NCI-H1417 (cell line): Measurements from ENCODE around the gene TNFAIP3.
A peak's percentile ranks its signal among the peaks of the same experiment; 100 is the strongest.
"Not testable (repeated sequence)": the region's sequence is repeated elsewhere in the genome, so short reads cannot be mapped to it uniquely, and the experiment has no call there.

Experiments used
- DNase-seq, 3 experiments: peaks; one replicate each; lab custom pipeline; 2025; lab: John Stamatoyannopoulos, UW

Gene TNFAIP3

DNA sequence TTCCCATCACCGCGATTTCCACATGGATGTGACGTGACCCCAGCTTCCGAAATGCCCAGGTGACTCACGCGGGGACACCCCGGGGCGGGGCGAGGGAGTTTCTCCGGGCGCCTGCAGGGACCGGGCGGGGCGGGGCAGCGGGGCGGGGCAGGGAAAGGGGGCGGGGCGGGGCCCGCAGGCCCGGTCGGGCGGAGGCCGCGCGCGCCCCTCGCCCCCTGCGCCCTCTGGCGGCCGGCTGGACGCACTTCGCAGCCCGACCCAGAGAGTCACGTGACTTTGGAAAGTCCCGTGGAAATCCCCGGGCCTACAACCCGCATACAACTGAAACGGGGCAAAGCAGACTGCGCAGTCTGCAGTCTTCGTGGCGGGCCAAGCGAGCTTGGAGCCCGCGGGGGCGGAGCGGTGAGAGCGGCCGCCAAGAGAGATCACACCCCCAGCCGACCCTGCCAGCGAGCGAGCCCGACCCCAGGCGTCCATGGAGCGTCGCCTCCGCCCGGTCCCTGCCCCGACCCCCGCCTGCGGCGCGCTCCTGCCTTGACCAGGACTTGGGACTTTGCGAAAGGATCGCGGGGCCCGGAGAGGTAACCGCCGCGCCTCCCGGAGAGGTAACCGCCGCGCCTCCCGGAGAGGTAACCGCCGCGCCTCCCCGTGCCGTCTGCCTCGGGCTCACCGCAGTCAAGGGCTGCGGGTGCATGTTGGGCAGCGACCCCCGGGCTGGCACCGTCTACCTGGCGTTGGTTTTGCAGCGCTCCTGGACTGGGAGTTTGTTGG is at the start of gene TNFAIP3:
TSS of gene TNFAIP3 (plus strand) at position 346 of the 771 bp plus-strand sequence. CDS start 3,969 bp downstream, outside the sequence.
- peak; percentile 89 to 92 (median 91) for DNase-seq

DNA sequence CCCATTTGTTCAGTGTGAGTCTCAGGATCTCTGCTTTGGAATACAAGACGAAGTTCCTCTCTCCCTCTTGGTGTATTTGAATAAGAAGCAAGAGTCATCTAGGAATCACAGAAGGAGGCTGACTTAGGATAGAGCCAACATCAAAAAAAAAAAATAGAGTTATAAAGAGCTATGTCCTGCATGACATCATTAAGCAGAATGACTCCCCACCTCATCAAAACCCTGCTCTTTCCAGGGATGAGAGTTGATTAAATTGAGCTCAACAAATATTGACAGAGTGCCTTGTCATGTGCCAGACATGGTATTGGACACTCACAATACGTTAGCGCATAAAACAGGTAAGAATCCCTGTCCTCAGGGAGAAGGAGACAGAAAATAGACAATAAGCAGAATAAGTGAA is 48.6 kb upstream of the TNFAIP3 start:
- no peak for DNase-seq

DNA sequence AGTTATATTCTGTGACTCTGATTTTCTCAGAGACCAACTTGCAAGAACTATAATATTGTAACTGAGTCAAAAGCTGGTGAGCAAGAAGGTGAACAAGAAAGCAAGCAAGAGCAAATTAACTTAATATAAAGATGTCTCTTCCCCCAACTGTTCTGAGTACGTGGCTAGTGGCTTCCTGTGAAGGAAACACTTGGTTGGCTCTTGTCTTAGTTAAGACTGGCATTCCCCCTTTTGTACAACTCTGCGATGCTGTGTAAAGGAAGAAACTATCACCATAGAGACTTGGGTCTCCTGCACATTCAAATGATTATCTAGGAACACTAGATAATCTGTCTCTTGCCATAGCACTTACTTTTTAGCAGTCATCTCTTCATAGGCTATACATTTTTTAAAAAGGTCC is 47.3 kb upstream of the TNFAIP3 start:
- DNase-seq, result no peak

DNA sequence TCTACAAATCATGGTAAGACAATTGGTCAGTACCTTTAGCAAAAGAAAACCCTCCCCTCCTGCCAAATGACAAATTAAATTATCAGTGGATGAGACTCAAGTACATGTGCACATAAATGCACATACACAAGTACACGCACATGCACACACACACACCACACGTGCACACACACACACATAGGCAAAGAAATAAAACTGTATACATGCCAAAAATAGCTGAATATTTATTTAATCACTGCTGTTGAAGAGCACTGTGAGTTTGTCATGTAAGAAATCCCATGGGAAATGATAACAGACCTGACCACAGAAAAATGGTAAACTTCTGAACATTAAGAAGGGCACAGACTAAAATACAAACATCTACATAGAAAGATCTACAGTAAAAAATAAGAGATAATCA is 46.6 kb upstream of the TNFAIP3 start:
- no peak for DNase-seq

DNA sequence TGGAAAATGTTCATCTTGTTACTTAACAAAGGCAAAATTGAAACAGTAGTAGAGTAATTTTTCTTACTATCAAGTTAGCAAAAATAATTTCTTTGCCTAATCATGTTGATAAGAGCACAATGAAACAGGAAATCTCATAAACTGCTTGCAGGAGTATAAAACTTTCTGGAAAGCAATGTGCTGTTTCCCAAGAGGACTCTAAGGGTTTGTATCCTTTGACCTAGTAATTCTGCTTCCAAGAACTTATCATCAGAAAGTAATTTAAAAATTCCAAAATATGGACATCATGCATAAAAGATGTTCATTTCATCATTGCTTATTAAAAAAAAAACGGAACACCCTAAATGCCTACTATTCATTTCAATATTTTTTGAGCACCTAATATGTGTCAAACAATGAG is 46.1 kb upstream of the TNFAIP3 start:
- no peak for DNase-seq

DNA sequence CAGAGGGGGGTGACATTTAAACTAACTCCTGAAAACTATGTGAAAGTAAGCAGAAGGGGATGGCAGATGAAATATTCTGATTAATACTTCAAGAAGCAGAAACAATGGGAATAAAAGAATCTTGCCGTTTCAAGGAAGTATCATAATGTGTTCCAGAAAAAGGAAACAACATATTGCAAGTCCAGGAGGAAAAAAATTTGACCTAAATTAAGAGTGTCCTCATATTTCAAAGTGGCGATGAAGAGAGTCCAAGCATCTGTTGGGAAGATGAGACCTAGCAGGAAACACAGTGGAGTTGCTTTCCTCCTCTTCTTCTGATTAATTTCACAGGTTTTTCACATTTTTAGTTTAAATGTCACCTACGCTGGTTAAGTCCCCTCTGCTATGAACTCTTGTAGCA is 45.6 kb upstream of the TNFAIP3 start:
- DNase-seq, result no peak

DNA sequence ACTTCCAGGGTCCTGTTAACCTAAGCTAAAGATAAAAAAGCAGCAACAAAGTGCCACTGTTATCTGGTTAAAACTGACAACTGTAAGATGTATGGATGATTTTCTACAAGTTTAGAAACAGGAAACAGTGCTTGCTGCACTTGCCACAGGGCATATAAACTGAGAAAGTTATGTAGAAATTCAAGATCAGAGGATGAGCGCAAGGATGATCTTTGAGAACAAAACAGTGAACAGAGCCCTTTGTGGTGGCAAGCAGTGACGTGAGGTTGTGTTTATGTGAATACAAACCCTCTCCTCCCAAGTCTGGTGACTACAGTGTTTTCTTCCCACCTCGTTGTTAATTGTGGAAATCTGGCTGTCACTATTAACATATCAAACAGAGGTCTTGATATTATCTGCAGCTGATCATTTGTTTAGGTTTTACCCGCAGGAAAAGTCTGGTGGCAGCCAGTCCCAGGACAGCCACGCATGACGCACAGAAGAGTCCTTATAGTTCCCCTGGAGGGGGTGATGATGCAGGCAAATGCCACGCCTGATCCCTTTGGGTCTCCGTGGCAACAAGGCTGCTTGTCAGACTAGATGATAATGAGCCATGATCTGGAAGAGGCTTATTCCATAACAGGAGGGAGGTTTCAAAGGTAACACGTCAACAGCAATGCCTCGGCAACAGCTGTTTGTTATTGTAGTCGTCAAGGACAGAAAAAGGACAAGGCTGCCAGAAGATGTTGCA is 43.1 kb upstream of the TNFAIP3 start:
- peak in 2 of 3 experiments; percentile 68 to 81 for DNase-seq

DNA sequence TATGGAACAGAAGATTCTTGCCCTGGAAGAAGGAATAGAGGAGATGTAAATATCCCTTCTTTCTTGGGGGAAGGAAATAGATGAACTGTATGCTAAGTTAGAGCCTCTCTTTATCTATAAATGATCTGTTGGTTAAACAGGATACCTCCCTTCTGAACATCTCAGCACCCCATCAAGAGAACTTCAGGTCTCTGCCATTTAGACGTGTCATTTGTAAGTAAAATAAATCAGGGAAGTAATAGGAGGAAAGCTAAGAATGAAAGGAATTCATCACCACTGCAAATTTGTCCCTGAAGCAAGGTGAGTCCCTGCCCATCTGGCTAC is 42.5 kb upstream of the TNFAIP3 start:
- no peak for DNase-seq

DNA sequence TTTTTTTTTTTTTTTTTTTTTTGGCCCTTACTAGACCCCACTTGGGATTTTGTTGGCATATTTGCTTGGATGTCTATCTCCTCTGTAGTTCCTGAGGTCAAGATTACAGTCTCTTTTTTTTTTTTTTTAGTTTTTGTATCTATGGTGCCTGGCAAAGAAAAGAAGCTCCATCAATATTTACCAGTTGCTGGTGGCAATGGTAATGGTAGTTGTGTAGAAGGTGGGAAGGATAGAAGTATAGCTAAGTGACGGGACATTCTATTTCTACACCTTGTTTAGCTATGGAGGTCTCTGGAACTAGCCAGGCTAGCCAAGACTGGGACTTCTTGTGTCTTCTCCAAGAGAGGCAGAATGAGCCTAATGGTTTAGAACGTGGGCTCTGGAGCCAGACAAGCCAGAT is 42.2 kb upstream of the TNFAIP3 start:
- DNase-seq, result no peak

DNA sequence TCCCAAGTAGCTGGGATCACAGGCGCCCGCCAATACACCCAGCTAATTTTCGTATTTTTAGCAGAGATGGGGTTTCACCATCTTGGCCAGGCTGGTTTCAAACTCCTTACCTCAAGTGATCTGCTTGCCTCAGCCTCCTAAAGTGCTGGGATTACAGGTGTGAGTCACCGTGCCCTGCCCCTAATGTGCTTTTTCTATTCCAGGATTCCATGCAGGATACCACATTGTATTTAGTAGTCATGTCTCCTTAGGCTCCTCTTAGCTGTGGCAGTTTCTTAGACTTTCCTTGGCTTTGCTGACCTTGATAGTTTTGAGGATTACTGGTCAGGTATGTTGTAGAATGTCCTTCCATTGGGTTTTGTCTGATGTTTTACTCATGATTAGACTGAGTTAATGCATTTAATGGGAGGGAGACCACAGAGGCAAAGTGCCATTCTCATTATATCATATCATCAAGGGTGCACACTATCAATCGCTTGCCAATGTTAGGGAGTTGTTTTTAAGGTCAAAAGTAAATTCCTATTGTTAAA is 39.6 kb upstream of the TNFAIP3 start:
- no peak for DNase-seq

DNA sequence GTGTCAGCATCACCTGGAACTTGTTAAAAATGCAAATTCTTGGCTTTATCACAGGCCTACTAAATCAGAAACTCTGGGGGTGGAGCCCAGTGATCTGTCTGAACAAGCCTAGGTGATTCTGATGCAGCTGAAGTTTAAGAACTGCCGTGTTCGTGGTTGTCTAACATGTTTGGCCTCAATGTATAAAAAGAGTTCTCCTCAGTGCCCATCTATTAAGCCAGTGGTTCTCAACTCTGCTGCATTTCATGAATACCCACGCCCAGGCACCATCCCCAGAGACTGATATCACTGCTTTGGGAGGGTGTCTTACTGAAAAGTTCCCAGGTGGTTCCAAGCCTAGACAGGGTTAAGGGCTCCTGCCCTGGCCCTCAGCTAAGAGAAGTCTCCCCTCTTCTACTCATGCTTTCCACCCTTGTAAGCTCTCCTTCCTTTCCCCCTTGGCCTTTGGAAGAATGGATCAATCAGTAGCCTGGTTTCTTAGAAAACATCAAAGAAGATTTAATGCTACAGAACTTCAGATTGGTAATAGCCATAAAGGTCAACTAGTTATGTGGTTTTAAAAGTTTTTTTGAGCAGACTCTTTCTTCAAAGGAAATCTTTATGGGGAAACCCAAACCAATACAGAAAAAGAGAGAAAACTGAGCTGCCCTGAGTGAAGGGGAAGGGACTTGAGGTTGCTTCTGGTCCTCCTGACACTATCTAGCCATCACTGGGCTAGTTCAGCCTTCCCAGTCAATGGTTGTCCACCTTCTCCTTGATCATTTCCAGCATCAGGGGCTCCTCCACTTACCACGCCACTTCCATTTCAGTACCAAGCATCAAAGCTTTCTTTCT is 38.9 kb upstream of the TNFAIP3 start:
- no peak for DNase-seq

DNA sequence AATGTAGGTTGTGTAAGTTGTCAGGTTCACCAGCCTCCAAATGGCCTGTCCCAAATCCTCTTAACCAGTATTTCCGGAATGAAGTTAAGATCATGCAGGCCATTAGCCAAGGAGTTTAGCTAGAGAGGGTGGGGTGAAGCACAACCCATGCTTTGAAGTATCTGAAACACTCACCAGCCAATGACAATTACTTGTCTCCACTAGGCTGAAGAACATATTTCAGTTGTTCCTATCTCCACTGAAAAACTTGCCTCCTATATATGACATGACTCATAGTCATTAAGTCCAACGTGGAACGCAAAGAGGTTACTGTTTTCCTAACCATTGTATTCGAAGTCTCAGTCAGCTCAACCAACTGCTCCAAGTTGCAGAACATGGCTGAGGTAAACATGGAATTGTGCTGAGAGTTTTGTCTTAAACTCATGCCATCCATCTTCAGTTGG is 37.4 kb upstream of the TNFAIP3 start:
- DNase-seq, result no peak

DNA sequence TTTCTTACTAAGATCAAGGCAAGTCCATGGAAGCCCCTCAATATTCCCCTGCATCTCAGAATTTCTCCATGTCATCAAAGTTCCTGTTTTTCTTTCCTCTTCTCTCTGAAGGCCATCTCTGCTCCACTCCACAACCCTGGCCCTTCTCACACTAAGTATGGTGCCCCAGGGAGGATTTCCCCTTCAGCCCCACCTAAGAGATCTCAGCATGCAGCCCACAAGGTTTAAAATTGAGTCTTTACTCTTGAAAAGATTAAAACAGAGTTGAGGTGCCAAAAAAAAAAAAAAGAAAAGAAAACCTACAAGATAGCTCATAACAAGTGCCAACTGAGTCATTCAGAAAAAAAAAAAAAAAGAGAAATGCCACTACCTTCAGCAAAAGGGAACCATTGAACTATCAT is 36.5 kb upstream of the TNFAIP3 start:
- no peak for DNase-seq

DNA sequence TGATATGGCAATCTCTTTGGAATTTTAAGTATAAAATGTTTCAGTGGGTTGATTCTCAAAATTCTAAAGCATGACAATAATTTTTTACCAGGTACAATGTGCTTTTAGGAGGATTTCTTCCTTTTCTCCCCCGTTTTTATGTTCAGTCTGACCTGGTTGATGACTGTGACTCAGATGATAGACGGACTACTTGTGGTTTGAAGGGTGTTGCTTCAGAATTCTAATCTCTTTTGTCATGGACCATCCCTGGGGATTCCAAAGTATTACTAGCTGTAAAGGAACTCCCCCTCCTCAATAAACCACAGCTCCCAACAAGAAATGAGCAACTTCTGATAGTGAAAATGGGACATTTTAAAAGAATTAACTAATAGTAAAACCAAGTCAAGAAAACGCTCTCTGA is 34.9 kb upstream of the TNFAIP3 start:
- no peak for DNase-seq

DNA sequence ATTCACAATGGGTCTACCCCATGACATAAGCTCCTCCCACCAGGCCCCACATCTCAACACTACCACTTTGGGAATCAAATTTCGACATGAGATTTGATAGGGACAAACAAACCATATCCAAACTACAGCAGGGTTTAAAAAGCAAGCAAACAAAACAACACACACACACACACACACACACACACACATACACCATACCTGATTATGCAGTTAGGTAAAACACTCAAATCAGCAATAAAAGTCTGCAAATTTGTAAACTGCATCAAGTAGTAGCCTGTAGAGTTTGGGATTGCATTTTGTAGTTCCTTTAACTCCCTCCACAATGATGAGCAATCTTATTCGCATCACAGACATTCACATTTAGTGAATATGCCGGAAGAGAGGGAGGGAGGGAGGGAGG is 32.6 kb upstream of the TNFAIP3 start:
- no peak for DNase-seq

DNA sequence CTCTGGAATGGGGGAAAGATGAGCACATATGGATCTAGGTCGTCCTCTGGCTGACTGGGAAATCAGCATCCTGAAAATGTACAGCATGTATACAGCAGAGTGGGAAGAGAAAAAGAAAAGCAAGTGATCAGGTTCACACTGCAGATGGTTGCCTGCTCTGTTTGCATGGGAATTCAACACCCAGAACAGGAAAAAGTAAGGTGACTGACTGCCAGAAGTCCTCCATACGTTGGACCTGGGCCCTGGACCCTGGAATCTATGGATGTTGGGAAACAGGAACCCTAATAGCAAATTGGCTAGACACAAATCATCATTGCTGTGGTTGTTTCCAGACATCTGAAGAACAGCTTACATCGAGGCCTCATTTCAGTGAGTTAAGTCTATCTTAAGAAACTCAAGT is 30.3 kb upstream of the TNFAIP3 start:
- no peak for DNase-seq

DNA sequence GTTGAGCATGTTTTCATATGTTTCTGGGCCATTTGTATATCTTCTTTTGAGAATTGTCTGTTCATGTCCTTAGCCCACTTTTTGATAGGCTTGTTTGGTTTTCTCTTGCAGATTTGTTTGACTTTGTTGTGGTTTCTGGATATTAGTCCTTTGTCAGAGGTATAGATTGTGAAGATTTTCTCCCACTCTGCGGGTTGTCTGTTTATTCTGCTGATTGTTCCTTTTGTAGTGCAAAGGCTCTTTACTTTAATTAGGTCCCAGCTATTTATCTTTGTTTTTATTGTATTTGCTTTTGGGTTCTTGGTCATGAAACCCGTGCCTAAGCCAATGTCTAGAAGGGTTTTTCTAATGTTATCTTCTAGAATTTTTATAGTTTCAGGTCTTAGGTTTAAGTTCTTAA is 29.0 kb upstream of the TNFAIP3 start:
- peak in 1 of 3 experiments; percentile 56 for DNase-seq

DNA sequence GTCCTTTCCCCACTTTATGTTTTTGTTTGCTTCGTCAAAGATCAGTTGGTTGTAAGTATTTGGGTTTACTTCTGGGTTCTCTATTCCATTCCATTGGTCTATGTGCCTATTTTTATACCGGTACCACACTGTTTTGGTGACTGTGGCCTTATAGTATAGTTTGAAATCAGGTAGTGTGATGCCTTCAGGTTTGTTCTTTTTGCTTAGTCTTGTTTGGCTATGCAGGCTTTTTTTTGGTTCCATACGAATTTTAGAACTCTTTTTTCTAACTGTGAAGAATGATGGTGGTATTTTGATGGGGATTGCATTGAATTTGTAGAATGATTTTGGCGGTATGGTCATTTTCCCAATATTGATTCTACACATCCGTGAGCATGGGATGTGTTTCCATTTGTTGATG is 28.5 kb upstream of the TNFAIP3 start:
- DNase-seq, result not testable (repeated sequence)

DNA sequence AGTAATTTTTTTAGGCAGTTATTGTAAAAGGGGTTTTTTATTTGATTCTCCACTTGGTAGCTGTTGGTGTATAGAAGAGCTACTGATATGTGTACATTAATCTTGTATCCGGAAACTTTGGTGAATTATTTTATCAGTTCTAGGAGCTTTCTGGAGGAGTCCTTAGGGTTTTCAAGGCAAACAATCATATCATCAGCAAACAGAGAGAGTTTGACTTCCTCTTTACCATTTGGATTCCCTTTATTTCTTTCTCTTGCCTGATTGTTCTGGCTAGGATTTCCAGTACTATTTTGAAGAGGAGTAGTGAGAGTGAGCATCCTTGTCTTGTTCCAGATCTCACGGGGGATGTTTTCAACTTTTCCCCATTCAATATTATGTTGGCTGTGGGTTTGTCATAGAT is 28.0 kb upstream of the TNFAIP3 start:
- DNase-seq, result no peak

DNA sequence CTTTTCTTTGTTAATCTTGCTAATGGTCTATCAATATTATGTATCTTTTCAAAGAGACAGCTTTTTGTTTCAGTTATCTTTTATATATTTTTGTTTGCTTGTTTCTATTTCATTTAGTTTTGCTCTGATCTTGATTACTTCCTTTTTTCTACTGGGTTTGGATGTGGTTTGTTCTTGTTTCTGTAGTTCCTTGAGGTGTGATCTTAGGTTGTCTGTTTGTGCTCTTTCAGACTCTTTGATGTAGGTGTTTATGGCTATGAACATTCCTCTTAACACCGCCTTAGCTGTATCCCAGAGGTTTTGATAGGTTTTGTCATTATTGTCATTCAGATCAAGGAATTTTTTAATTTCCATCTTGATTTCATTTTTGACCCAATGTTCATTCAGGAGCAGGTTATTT is 26.8 kb upstream of the TNFAIP3 start:
- DNase-seq, result no peak

DNA sequence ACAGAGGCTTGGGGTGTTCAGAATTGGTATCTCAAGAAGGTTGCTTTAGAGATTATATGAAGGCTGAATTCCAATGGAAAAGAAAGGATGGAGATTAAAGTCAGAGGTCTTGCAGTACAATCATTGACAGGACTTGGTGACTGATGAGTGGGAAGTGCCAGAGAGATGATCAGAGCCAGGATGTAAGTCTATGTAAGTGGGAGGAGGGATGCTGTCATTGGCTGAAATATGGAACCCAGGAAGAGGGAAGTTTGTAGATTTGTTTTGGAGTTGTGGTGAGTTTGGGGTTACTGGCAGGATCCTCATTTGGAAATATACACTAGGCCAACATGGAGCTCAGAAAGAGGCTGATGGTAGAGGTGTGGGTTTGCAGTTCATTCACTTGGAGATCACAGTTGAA is 23.8 kb upstream of the TNFAIP3 start:
- DNase-seq, result no peak

DNA sequence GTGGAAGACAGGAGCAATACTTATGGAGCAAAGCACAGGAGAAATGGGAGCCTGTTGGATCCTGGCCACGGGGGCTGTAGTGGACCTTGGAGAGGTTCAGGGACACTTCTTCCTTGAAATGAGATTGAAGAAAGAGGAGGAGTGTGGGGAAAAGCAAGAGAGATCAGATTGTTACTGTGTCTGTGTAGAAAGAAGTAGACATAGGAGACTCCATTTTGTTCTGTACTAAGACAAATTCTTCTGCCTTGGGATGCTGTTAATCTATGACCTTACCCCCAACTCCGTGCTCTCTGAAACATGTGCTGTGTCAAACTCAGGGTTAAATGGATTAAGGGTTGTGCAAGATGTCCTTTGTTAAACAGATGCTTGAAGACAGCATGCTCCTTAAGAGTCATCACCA is 22.7 kb upstream of the TNFAIP3 start:
- DNase-seq, result not testable (repeated sequence)
